ENCODE results near the gene SLC12A7. TPM values are rescaled to one million over a fixed set of nuclear protein-coding genes. Genes with fewer than 3 reads are reported as not detected.

The SLC12A7 gene
- total RNA-seq, 2 donors from 2014 or later = 28.5 to 42.3 TPM

DNA sequence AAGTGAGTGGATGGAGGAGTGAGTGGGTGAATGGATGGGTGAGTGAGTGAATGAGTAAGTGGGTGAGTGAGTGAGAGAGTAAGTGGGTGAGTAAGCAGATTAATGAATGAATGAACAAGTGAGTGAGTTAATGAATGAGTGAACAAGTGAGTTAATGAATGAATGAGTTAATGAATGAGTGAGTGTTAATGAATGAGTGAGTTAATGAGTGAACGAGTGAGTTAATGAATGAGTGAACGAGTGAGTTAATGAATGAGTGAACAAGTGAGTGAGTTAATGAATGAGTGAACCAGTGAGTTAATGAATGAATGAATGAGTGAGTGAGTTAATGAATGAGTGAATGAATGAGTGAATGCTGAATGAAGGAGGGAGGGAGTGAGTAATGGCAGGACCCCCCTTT is 76.9 kb downstream of the SLC12A7 start:
- no peaks in the 10 kb centered on the region for H3K36me3 ChIP-seq
- no peak overlapping the region for H3K27ac ChIP-seq
- H3K4me1 ChIP-seq = no peaks in the 10 kb centered on the region
- no peak for DNase-seq (ENCODE audit: low spot score)
- TF ChIP-seq, protein P1, sequence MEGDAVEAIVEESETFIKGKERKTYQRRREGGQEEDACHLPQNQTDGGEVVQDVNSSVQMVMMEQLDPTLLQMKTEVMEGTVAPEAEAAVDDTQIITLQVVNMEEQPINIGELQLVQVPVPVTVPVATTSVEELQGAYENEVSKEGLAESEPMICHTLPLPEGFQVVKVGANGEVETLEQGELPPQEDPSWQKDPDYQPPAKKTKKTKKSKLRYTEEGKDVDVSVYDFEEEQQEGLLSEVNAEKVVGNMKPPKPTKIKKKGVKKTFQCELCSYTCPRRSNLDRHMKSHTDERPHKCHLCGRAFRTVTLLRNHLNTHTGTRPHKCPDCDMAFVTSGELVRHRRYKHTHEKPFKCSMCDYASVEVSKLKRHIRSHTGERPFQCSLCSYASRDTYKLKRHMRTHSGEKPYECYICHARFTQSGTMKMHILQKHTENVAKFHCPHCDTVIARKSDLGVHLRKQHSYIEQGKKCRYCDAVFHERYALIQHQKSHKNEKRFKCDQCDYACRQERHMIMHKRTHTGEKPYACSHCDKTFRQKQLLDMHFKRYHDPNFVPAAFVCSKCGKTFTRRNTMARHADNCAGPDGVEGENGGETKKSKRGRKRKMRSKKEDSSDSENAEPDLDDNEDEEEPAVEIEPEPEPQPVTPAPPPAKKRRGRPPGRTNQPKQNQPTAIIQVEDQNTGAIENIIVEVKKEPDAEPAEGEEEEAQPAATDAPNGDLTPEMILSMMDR (IDR thresholded peaks at IDR 0.05) = no peak
- no peak overlapping the region for H3K4me3 ChIP-seq
- no peaks in the 10 kb centered on the region for H3K9me3 ChIP-seq
- no peaks in the 10 kb centered on the region for H3K27me3 ChIP-seq

DNA sequence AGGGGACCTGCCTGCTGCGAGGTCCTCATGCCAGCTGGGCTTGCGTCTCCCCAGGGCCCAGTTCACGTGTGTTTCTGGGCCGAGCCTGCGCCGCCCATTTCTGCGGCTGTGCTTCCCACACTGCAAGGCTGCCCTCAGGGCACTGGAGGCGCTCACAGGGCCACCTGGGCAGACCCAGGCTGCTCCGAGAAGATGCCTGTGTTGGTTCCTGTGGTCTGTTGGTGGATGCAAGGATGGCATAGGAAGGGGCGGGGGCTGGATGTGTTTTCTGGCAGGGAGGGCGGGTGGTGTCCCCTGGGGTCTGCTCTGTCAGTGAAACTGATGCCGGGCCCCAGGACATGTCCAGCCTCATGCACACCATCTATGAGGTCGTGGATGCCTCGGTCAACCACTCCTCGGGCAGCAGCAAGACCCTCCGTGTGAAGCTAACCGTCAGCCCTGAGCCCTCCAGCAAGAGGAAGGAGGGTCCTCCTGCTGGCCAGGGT is 77.4 kb downstream of the SLC12A7 start:
- no peak for DNase-seq (ENCODE audit: low spot score)
- Histone ChIP-seq H3K9me3 (no peaks in the 10 kb centered on the region), H3K27me3 (no peaks in the 10 kb centered on the region), H3K36me3 (no peaks in the 10 kb centered on the region), H3K4me3 (no peak overlapping the region), H3K27ac (no peak overlapping the region), H3K4me1 (no peaks in the 10 kb centered on the region)
- TF ChIP-seq, protein P1 (IDR thresholded peaks at IDR 0.05) = no peak

- TF ChIP-seq, protein P1 (IDR thresholded peaks at IDR 0.05) = no peak
- Histone ChIP-seq H3K27ac (no peak overlapping the region), H3K4me3 (no peak overlapping the region), H3K4me1 (no peaks in the 10 kb centered on the region), H3K9me3 (no peaks in the 10 kb centered on the region), H3K27me3 (no peaks in the 10 kb centered on the region), H3K36me3 (no peaks in the 10 kb centered on the region)
- no peak for DNase-seq (ENCODE audit: low spot score)
These were observed 78.0 kb downstream of the SLC12A7 start for GRCh38 chr5:1033606-1034420.

DNA sequence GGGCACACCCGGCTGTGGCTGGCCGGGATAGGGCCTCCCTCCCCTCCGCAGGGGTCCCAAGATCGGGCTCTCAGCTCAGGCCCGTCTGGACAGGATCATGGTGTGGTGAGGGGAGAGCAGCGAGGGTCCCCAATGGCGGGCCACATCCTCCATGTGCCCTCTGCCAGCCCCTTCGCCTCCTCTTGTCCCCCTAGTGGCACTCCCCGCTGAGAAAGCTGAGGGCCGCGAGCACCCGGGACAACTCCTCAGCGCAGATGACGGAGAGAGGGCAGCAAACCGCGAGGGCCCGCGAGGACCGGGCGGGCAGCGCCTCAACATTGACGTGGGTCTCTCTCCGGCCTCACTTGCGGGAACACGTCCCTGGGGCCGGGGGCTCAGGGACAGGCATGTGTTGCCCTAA is 78.7 kb downstream of the SLC12A7 start:
- Histone ChIP-seq H3K4me1 (no peaks in the 10 kb centered on the region), H3K27me3 (no peaks in the 10 kb centered on the region), H3K4me3 (no peak overlapping the region), H3K9me3 (no peaks in the 10 kb centered on the region), H3K36me3 (no peaks in the 10 kb centered on the region), H3K27ac (no peak overlapping the region)
- no peak for DNase-seq (ENCODE audit: low spot score)
- TF ChIP-seq, protein P1 (IDR thresholded peaks at IDR 0.05) = no peak

GRCh38 chr5:1032551-1033027 is 79.3 kb downstream of the SLC12A7 start:
- Histone ChIP-seq H3K9me3 (no peaks in the 10 kb centered on the region), H3K36me3 (no peaks in the 10 kb centered on the region), H3K4me3 (no peak overlapping the region), H3K4me1 (no peaks in the 10 kb centered on the region), H3K27ac (no peak overlapping the region), H3K27me3 (no peaks in the 10 kb centered on the region)
- TF ChIP-seq, protein P1 (IDR thresholded peaks at IDR 0.05) = no peak
- DNase-seq (ENCODE audit: low spot score) = no peak
